Germinal center (tissue), 1 donor: ENCODE measurements around the gene HCFC1.

Experiments
- DNase-seq: peaks from one replicate; pipeline ENCODE4 v3.0.0; 2012; ENCODE audit warnings: mixed read lengths, low spot score

HCFC1 gene

GRCh38 chrX:153902385-153902784 is 69.2 kb downstream of the HCFC1 start:
- no peak for DNase-seq

- DNase-seq: no peak
Observed at GRCh38 chrX:153901753-153902140, 69.9 kb downstream of the HCFC1 start.

GRCh38 chrX:153900831-153901752 is 70.5 kb downstream of the HCFC1 start:
- peak; percentile 77 for DNase-seq

- no peak for DNase-seq
Observed at GRCh38 chrX:153897899-153898298, 73.7 kb downstream of the HCFC1 start.
